Thyroid gland (tissue), 4 donors: Measurements from ENCODE around the gene RTN4R.
"Not testable (repeated sequence)": the region's sequence is repeated elsewhere in the genome, so short reads cannot be mapped to it uniquely, and the experiment has no call there.

Experiments used
- POLR2A ChIP-seq, 2 donors: fragments of 450-650 bp; IDR thresholded peaks; one replicate each; pipeline ENCODE4 v1.6.1; 2017; ENCODE audit warnings: antibody characterized with exemption in 2 of 2, mild to moderate bottlenecking in 2 of 2, moderate library complexity in 1 of 2
- TF ChIP-seq, protein P1 (sequence below), 6 experiments: fragments of 200-600 bp in 3 of 6; fragments of 450-650 bp in 3 of 6; sonication (generic) in 3 of 6; IDR thresholded peaks; one replicate each; pipeline ENCODE4 v1.5.1; 2016 to 2019; ENCODE audit warnings: antibody characterized with exemption in 6 of 6, mild to moderate bottlenecking in 2 of 6, inconsistent platforms in 1 of 6, moderate library complexity in 1 of 6

DNA sequence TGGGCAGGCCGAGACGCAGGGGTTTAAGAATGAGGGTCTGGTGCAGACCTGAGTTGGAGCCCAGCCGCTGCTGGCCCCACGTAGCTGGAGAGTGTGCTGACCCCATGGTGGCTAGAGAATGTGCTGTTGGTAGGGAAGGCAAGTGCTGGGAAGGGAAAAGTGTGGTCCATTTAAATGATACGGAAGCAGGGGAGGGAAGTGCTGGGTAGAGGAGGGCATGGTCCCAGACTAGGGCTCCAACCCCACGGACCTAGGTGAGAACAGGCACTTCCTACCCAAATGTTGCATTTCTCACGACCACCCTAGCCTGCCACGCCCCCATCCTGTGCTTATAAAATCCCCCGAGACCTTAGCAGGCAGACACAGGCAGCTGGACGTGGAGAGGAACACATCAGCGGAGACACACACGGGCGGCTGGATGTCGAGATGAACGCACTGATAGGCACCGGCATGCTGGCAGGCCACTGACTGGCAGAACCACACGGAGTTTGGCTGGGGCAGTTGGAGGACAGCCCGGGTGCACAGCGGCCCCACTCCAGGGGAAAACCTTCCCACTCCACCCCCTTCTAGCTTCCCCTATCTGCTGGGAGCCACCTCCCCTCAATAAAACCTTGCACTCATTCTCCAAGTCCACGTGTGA lies 18.8 kb upstream of the RTN4R start:
- TF ChIP-seq POLR2A (IDR thresholded peaks at IDR 0.05): not testable (repeated sequence)
- TF ChIP-seq, protein P1, sequence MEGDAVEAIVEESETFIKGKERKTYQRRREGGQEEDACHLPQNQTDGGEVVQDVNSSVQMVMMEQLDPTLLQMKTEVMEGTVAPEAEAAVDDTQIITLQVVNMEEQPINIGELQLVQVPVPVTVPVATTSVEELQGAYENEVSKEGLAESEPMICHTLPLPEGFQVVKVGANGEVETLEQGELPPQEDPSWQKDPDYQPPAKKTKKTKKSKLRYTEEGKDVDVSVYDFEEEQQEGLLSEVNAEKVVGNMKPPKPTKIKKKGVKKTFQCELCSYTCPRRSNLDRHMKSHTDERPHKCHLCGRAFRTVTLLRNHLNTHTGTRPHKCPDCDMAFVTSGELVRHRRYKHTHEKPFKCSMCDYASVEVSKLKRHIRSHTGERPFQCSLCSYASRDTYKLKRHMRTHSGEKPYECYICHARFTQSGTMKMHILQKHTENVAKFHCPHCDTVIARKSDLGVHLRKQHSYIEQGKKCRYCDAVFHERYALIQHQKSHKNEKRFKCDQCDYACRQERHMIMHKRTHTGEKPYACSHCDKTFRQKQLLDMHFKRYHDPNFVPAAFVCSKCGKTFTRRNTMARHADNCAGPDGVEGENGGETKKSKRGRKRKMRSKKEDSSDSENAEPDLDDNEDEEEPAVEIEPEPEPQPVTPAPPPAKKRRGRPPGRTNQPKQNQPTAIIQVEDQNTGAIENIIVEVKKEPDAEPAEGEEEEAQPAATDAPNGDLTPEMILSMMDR (IDR thresholded peaks at IDR 0.05): not testable (repeated sequence)
